GM19438 (cell line): ENCODE results near the gene CHIC2.

ENCODE experiments used
- ATAC-seq: cut with Tn5 transposase; IDR thresholded peaks from one replicate; pipeline ENCODE4 v1.9.1; 2021; ENCODE audit warnings: low read depth; ENCODE audit not compliant: unreplicated experiment

Gene CHIC2

GRCh38 chr4:53961351-53961750, 103.1 kb downstream of the CHIC2 start:
- ATAC-seq = no peak

- ATAC-seq = no peak
These were observed 103.6 kb downstream of the CHIC2 start for GRCh38 chr4:53960843-53961242.
